HEK293T (cell line): ENCODE results near the gene SMIM33.

Experiments
- CTCF ChIA-PET: fragments of 350-600 bp; formaldehyde crosslinking; extraction: SDS; loops from one replicate; lab custom pipeline; 2021; ENCODE audit warnings: antibody characterized with exemption, inconsistent platforms; lab: Yijun Ruan, JAX
- POLR2A ChIA-PET: fragments of 350-600 bp; formaldehyde crosslinking; extraction: SDS; loops from one replicate; lab custom pipeline; 2020; ENCODE audit warnings: antibody characterized with exemption, inconsistent platforms; lab: Yijun Ruan, JAX
- DNase-seq: peaks from one replicate; pipeline ENCODE4 v3.0.0; 2012; ENCODE audit warnings: mixed read lengths; ENCODE audit errors: extremely low spot score
- ARNT ChIP-seq: fragments of 450-650 bp; IDR thresholded peaks from 2 replicates; pipeline ENCODE4 v1.6.1; 2017; ENCODE audit warnings: mild to moderate bottlenecking
- BHLHE40 ChIP-seq: fragments of 450-650 bp; IDR thresholded peaks from 2 replicates; pipeline ENCODE4 v1.6.1; 2016; ENCODE audit warnings: mild to moderate bottlenecking, moderate library complexity, borderline replicate concordance
- CTBP1 ChIP-seq: fragments of 450-650 bp; IDR thresholded peaks from 2 replicates; pipeline ENCODE4 v1.6.1; 2016; ENCODE audit warnings: borderline replicate concordance
- ELF4 ChIP-seq: fragments of 450-650 bp; IDR thresholded peaks from 2 replicates; pipeline ENCODE4 v1.6.1; 2017; ENCODE audit warnings: antibody characterized with exemption
- FOXA1 ChIP-seq: fragments of 450-650 bp; IDR thresholded peaks from 2 replicates; pipeline ENCODE4 v1.6.1; 2016; ENCODE audit warnings: mild to moderate bottlenecking
- FOXK2 ChIP-seq: fragments of 450-650 bp; IDR thresholded peaks from 2 replicates; pipeline ENCODE4 v1.6.1; 2016; ENCODE audit warnings: mild to moderate bottlenecking
- FOXM1 ChIP-seq: fragments of 450-650 bp; IDR thresholded peaks from 2 replicates; pipeline ENCODE4 v1.6.1; 2017; ENCODE audit warnings: mild to moderate bottlenecking, borderline replicate concordance
- HDGF ChIP-seq: fragments of 450-650 bp; IDR thresholded peaks from 2 replicates; pipeline ENCODE4 v1.6.1; 2017; ENCODE audit warnings: antibody characterized with exemption, borderline replicate concordance
- L3MBTL2 ChIP-seq: fragments of 450-650 bp; conservative IDR thresholded peaks from 2 replicates; pipeline ENCODE4 v1.6.1; 2016; ENCODE audit warnings: mild to moderate bottlenecking
- LEF1 ChIP-seq: fragments of 450-650 bp; IDR thresholded peaks from 2 replicates; pipeline ENCODE4 v1.6.1; 2017; ENCODE audit warnings: mild to moderate bottlenecking, borderline replicate concordance
- NFRKB ChIP-seq: fragments of 450-650 bp; IDR thresholded peaks from 2 replicates; pipeline ENCODE4 v1.6.1; 2016; ENCODE audit warnings: mild to moderate bottlenecking, moderate library complexity
- SP1 ChIP-seq: fragments of 450-650 bp; IDR thresholded peaks from 2 replicates; pipeline ENCODE4 v1.6.1; 2017
- SUZ12 ChIP-seq: fragments of 450-650 bp; IDR thresholded peaks from 2 replicates; pipeline ENCODE4 v1.6.1; 2016; ENCODE audit warnings: mild to moderate bottlenecking
- TARDBP ChIP-seq: fragments of 450-650 bp; IDR thresholded peaks from 2 replicates; pipeline ENCODE4 v1.6.1; 2016
- ZNF384 ChIP-seq: fragments of 450-650 bp; IDR thresholded peaks from 2 replicates; pipeline ENCODE4 v1.6.1; 2016
- TF ChIP-seq, protein P1 (sequence below): fragments of 450-650 bp; IDR thresholded peaks from 2 replicates; pipeline ENCODE4 v1.6.1; 2016

SMIM33 gene

DNA sequence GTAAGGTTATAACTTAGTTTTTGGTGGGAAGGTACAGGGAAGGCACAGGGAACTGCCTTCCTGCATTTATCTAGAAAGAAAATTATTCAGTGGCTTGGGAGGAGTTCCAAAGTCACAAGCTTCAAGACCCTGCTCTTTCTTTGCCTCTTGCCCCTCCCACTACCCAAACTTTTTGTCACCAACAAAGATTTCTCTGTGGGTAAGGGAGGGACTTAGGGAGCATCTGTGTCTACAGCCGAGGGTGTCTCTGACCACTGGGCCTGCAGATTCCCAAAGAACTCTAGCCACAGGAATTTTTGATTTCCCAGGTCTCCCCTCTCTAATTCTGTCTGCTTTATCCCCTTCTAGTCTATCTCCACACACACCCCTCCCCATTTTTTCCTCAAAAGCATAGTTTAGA, 10.3 kb upstream of the SMIM33 start:
- ChIA-PET POLR2A (no interaction called here), CTCF (no interaction called here)
- DNase-seq: no peak
- TF ChIP-seq HDGF: no peak
- TF ChIP-seq SP1: no peak
- TF ChIP-seq SUZ12: no peak
- TF ChIP-seq TARDBP: no peak
- no peak for TF ChIP-seq ARNT
- TF ChIP-seq ELF4: no peak
- no peak for TF ChIP-seq ZNF384
- TF ChIP-seq FOXM1: no peak
- TF ChIP-seq LEF1: no peak
- TF ChIP-seq BHLHE40: no peak
- no peak for TF ChIP-seq FOXK2
- TF ChIP-seq NFRKB: no peak
- TF ChIP-seq, protein P1, sequence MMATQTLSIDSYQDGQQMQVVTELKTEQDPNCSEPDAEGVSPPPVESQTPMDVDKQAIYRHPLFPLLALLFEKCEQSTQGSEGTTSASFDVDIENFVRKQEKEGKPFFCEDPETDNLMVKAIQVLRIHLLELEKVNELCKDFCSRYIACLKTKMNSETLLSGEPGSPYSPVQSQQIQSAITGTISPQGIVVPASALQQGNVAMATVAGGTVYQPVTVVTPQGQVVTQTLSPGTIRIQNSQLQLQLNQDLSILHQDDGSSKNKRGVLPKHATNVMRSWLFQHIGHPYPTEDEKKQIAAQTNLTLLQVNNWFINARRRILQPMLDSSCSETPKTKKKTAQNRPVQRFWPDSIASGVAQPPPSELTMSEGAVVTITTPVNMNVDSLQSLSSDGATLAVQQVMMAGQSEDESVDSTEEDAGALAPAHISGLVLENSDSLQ: no peak
- TF ChIP-seq L3MBTL2: no peak
- TF ChIP-seq CTBP1: no peak
- no peak for TF ChIP-seq FOXA1

- no peak for DNase-seq
- CTCF ChIA-PET: no interaction called here
- POLR2A ChIA-PET: no interaction called here
- TF ChIP-seq HDGF (no peak), FOXK2 (no peak), NFRKB (no peak), ZNF384 (no peak), CTBP1 (no peak), L3MBTL2 (no peak), SP1 (no peak), ARNT (no peak), LEF1 (no peak), BHLHE40 (no peak)
- TF ChIP-seq, protein P1: no peak
Measured at GRCh38 chr5:139461176-139461575, 9.6 kb upstream of the SMIM33 start.

DNA sequence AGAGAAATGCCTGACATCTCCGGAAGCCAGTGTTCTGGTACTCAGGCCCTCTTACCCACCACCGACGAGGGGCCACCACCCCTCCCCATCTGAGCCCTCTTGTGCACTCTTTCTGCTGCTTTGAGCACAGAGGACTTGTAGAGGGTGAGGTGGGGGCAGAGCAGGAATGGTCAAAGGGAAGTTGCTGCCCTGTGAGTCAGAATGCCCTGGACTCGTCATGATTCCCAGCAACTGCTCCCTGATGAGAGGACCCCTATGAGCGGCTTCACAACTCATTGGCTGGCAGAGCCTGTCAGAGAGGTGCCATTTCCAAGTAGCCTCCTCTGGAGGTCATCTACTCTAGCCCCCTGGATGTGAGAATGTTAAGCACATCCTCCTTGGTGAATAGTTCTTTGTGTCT, 9.1 kb upstream of the SMIM33 start:
- ChIA-PET POLR2A (interaction anchor here (1.3 kb wide), 1 partner anchor 22 kb away, joined by 4 read pairs; the partner anchor contains the start of gene DNAJC18), CTCF (no interaction called here)
- TF ChIP-seq, protein P1: no peak
- no peak for TF ChIP-seq SP1
- no peak for TF ChIP-seq L3MBTL2
- TF ChIP-seq ZNF384: no peak
- no peak for TF ChIP-seq LEF1
- TF ChIP-seq CTBP1: no peak
- no peak for TF ChIP-seq TARDBP
- TF ChIP-seq NFRKB: no peak
- no peak for TF ChIP-seq FOXK2
- TF ChIP-seq ARNT: no peak
- TF ChIP-seq BHLHE40: no peak
- no peak for TF ChIP-seq FOXA1
- no peak for TF ChIP-seq HDGF
- TF ChIP-seq FOXM1: no peak
- no peak for TF ChIP-seq SUZ12
- TF ChIP-seq ELF4: no peak
- no peak for DNase-seq

- TF ChIP-seq HDGF (no peak), L3MBTL2 (no peak), TARDBP (no peak), FOXM1 (no peak), ARNT (no peak), LEF1 (no peak), FOXK2 (no peak), SUZ12 (no peak), NFRKB (no peak), ELF4 (no peak)
- ChIA-PET CTCF (no interaction called here), POLR2A (interaction anchor here (1.3 kb wide), 1 partner anchor 23 kb away, joined by 4 read pairs; the partner anchor contains the start of gene DNAJC18)
- DNase-seq: no peak
Measured at GRCh38 chr5:139462586-139463276, 8.1 kb upstream of the SMIM33 start, which contains the start of gene ECSCR. TSS of gene ECSCR (minus strand) at chr5:139462743. CDS start at chr5:139462670, 73 bp downstream.

- POLR2A ChIA-PET: interaction anchor here (1.0 kb wide), 1 partner anchor 29 kb away, joined by 4 read pairs; the partner anchor contains the start of gene DNAJC18
- no peak for TF ChIP-seq NFRKB
- TF ChIP-seq ARNT: no peak
- no peak for TF ChIP-seq L3MBTL2
- TF ChIP-seq, protein P1: no peak
- DNase-seq: no peak
- CTCF ChIA-PET: no interaction called here
Measured at GRCh38 chr5:139468421-139468931, 2.3 kb upstream of the SMIM33 start.
